ENCODE measurements around the gene RAD51B. TPM values are rescaled to one million over a fixed set of nuclear protein-coding genes. Genes with fewer than 3 reads are reported as not detected.

The RAD51B gene
- polyA plus RNA-seq, 3 donors: 3.6 to 11.6 (median 9.4) TPM

DNA sequence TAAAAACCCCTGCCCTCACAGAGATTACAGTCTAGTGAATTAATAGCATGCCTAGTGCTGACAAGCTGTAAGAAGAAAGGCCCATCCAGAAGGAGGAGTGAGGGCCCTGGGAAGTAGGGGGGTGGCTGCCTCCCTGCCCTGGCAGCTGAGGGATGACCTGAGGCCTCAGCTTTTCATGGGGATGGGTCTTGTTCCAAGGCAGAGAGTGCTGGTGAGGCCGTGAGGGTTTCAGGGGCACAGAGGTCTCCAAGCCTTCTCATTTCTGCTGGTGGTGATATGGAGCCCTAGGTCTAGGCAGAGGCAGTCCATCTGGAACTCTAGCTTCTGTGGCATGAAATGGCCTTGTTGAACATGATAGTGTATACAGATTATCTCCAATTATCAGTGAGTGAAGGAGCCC, 858.9 kb downstream of the RAD51B start:
- Histone ChIP-seq H3K9me3 (replicated peaks in 1 of 2; ENCODE audit: control insufficient read depth in 1 of 2, insufficient read depth in 1 of 2, low read length in 2 of 2) (no peaks in the 10 kb centered on the region), H4K20me1 (ENCODE audit: insufficient read depth, low read length) (no peaks in the 10 kb centered on the region), H3K27me3 (ENCODE audit: control insufficient read depth in 2 of 2, insufficient read depth in 2 of 2, low read length in 2 of 2) (no peaks in the 10 kb centered on the region), H3K9ac (ENCODE audit: insufficient read depth, low read length, poor library complexity, severe bottlenecking) (no peak overlapping the region), H3K4me1 (ENCODE audit: control insufficient read depth in 1 of 2, insufficient read depth in 2 of 2, low read length in 2 of 2) (peaks cover 44 to 56% of the 10 kb centered on the region in 2 donors), H3K27ac (ENCODE audit: low read depth in 1 of 2, low read length in 2 of 2) (no peak overlapping the region), H2AFZ (ENCODE audit: insufficient read depth, low read depth, low read length, poor library complexity, severe bottlenecking) (no peak overlapping the region), H3K79me2 (ENCODE audit: insufficient read depth, low read length) (no peaks in the 10 kb centered on the region), H3K4me3 (replicated peaks in 1 of 3; ENCODE audit: low read depth in 2 of 3, low read length in 3 of 3) (no peak overlapping the region), H3K4me2 (replicated peaks; ENCODE audit: extremely low read depth, low read length, poor library complexity, severe bottlenecking) (no peak overlapping the region), H3K36me3 (replicated peaks in 1 of 2; ENCODE audit: control insufficient read depth in 1 of 2, insufficient read depth in 2 of 2, low read length in 2 of 2) (no peaks in the 10 kb centered on the region)
- peaks cover 0 to 3% (median 0%) of the 10 kb centered on the region in 7 donors for H3K9me3 Mint-ChIP-seq
- TF ChIP-seq, protein P1, sequence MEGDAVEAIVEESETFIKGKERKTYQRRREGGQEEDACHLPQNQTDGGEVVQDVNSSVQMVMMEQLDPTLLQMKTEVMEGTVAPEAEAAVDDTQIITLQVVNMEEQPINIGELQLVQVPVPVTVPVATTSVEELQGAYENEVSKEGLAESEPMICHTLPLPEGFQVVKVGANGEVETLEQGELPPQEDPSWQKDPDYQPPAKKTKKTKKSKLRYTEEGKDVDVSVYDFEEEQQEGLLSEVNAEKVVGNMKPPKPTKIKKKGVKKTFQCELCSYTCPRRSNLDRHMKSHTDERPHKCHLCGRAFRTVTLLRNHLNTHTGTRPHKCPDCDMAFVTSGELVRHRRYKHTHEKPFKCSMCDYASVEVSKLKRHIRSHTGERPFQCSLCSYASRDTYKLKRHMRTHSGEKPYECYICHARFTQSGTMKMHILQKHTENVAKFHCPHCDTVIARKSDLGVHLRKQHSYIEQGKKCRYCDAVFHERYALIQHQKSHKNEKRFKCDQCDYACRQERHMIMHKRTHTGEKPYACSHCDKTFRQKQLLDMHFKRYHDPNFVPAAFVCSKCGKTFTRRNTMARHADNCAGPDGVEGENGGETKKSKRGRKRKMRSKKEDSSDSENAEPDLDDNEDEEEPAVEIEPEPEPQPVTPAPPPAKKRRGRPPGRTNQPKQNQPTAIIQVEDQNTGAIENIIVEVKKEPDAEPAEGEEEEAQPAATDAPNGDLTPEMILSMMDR (IDR thresholded peaks at IDR 0.05): no peak
- no peak overlapping the region for H3K4me3 Mint-ChIP-seq
- peaks cover 56% of the 10 kb centered on the region for H3K4me1 Mint-ChIP-seq
- DNase-seq: no peak
- H3K27me3 Mint-ChIP-seq (ENCODE audit: low read depth in 3 of 3): peaks cover 0 to 2% (median 0%) of the 10 kb centered on the region in 3 donors
- intact Hi-C loops (cut with micrococcal nuclease): no loop called here
- peaks cover 6 to 7% of the 10 kb centered on the region in 2 donors for H3K36me3 Mint-ChIP-seq
- WGBS (ENCODE audit: insufficient coverage): no CpG with 5 or more reads among the region's 1 CpG
- peak overlapping the region in 2 of 7 donors; percentile 45 to 74 for H3K27ac Mint-ChIP-seq

DNA sequence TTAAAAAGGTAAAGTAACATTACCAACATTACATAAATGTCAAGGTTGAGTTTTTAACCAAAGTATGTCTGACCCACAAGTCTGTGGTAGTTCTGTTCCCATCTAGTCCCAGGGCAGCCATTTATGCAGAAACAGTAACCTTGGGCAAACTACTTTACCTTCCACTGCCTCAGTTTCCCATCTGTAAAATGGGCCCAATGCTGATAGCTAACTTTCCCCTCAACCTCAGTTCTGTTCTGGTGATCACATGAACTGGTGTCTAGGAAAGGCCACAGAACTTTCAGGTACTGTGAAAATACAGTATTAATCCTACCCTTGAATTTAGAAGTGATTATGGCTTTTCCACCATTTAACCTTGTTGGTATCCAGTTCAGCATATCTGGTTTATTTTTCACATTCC, 859.7 kb downstream of the RAD51B start:
- Mint-ChIP-seq H3K36me3 (peaks cover 6 to 11% of the 10 kb centered on the region in 2 donors), H3K4me1 (peaks cover 65% of the 10 kb centered on the region), H3K9me3 (peaks cover 0 to 3% (median 0%) of the 10 kb centered on the region in 7 donors), H3K27me3 (ENCODE audit: low read depth in 3 of 3) (peaks cover 0 to 2% (median 0%) of the 10 kb centered on the region in 3 donors), H3K27ac (peak overlapping the region in 3 of 7 donors; percentile 42 to 100 (median 64)), H3K4me3 (no peak overlapping the region)
- TF ChIP-seq, protein P1 (IDR thresholded peaks at IDR 0.05): no peak
- no peak for DNase-seq
- Histone ChIP-seq H3K4me2 (replicated peaks; ENCODE audit: extremely low read depth, low read length, poor library complexity, severe bottlenecking) (no peak overlapping the region), H3K79me2 (ENCODE audit: insufficient read depth, low read length) (no peaks in the 10 kb centered on the region), H3K27ac (ENCODE audit: low read depth in 1 of 2, low read length in 2 of 2) (peak overlapping the region in 1 of 2 donors; percentile 41), H2AFZ (ENCODE audit: insufficient read depth, low read depth, low read length, poor library complexity, severe bottlenecking) (no peak overlapping the region), H3K27me3 (ENCODE audit: control insufficient read depth in 2 of 2, insufficient read depth in 2 of 2, low read length in 2 of 2) (no peaks in the 10 kb centered on the region), H4K20me1 (ENCODE audit: insufficient read depth, low read length) (no peaks in the 10 kb centered on the region), H3K9ac (ENCODE audit: insufficient read depth, low read length, poor library complexity, severe bottlenecking) (no peak overlapping the region), H3K36me3 (replicated peaks in 1 of 2; ENCODE audit: control insufficient read depth in 1 of 2, insufficient read depth in 2 of 2, low read length in 2 of 2) (no peaks in the 10 kb centered on the region), H3K9me3 (replicated peaks in 1 of 2; ENCODE audit: control insufficient read depth in 1 of 2, insufficient read depth in 1 of 2, low read length in 2 of 2) (no peaks in the 10 kb centered on the region), H3K4me3 (replicated peaks in 1 of 3; ENCODE audit: low read depth in 2 of 3, low read length in 3 of 3) (no peak overlapping the region), H3K4me1 (ENCODE audit: control insufficient read depth in 1 of 2, insufficient read depth in 2 of 2, low read length in 2 of 2) (peaks cover 52 to 64% of the 10 kb centered on the region in 2 donors)
- intact Hi-C loops (cut with micrococcal nuclease): no loop called here
